ENCODE measurements around the gene CTSF.
"Not testable (repeated sequence)": the region's sequence is repeated elsewhere in the genome, so short reads cannot be mapped to it uniquely, and the experiment has no call there.

CTSF gene

GRCh38 chr11:66557733-66558326, 10.6 kb downstream of the CTSF start:
- DNase-seq: no peak

- DNase-seq: peak; percentile 86
Measured at GRCh38 chr11:66556086-66556485, 12.3 kb downstream of the CTSF start.

- DNase-seq: no peak
Measured at GRCh38 chr11:66555416-66555815, 13.0 kb downstream of the CTSF start.

- no peak for DNase-seq
Measured at GRCh38 chr11:66554602-66555001, 13.8 kb downstream of the CTSF start.

GRCh38 chr11:66550887-66551286, 17.5 kb downstream of the CTSF start:
- DNase-seq: no peak

- DNase-seq: no peak
Measured at GRCh38 chr11:66549696-66550095, 18.7 kb downstream of the CTSF start.

- DNase-seq: no peak
Measured at GRCh38 chr11:66548774-66549630, 19.4 kb downstream of the CTSF start.

- DNase-seq: no peak
Measured at GRCh38 chr11:66548041-66548440, 20.4 kb downstream of the CTSF start.

GRCh38 chr11:66547662-66548009, 20.8 kb downstream of the CTSF start:
- no peak for DNase-seq

- DNase-seq: no peak
Measured at GRCh38 chr11:66546966-66547661, 21.3 kb downstream of the CTSF start.

- DNase-seq: no peak
Measured at GRCh38 chr11:66546368-66546965, 21.9 kb downstream of the CTSF start, which contains the start of gene ACTN3. TSS of gene ACTN3 (plus strand) at chr11:66546903. CDS start at chr11:66546938, 35 bp downstream.

GRCh38 chr11:66545701-66546367, 22.6 kb downstream of the CTSF start, which contains the start of gene ZDHHC24:
TSS of gene ZDHHC24 (minus strand) at chr11:66546048. CDS start at chr11:66546003, 45 bp downstream.
- DNase-seq: peak; percentile 92

- DNase-seq: not testable (repeated sequence)
Measured at GRCh38 chr11:66544952-66545351, 23.5 kb downstream of the CTSF start.

GRCh38 chr11:66543263-66544107, 24.9 kb downstream of the CTSF start:
- DNase-seq: no peak

- DNase-seq: no peak
Measured at GRCh38 chr11:66542362-66542761, 26.0 kb downstream of the CTSF start.

GRCh38 chr11:66541892-66542291, 26.5 kb downstream of the CTSF start:
- DNase-seq: no peak

GRCh38 chr11:66540598-66540997, 27.8 kb downstream of the CTSF start:
- DNase-seq: not testable (repeated sequence)

- DNase-seq: no peak
Measured at GRCh38 chr11:66539870-66540213, 28.6 kb downstream of the CTSF start.

- no peak for DNase-seq
Measured at GRCh38 chr11:66539170-66539869, 29.1 kb downstream of the CTSF start.

GRCh38 chr11:66532784-66533183, 35.6 kb downstream of the CTSF start:
- DNase-seq: no peak

GRCh38 chr11:66531841-66532240, 36.6 kb downstream of the CTSF start:
- no peak for DNase-seq
